CD4-positive, alpha-beta T cell treated with Interleukin-4 for 4 hours (primary cell): ENCODE measurements around the gene EIF1.
"Not testable (repeated sequence)": the region's sequence is repeated elsewhere in the genome, so short reads cannot be mapped to it uniquely, and the experiment has no call there.

Experiments
- DNase-seq: peaks from one replicate; pipeline ENCODE4 v3.0.0-alpha.2; 2020

The EIF1 gene

DNA sequence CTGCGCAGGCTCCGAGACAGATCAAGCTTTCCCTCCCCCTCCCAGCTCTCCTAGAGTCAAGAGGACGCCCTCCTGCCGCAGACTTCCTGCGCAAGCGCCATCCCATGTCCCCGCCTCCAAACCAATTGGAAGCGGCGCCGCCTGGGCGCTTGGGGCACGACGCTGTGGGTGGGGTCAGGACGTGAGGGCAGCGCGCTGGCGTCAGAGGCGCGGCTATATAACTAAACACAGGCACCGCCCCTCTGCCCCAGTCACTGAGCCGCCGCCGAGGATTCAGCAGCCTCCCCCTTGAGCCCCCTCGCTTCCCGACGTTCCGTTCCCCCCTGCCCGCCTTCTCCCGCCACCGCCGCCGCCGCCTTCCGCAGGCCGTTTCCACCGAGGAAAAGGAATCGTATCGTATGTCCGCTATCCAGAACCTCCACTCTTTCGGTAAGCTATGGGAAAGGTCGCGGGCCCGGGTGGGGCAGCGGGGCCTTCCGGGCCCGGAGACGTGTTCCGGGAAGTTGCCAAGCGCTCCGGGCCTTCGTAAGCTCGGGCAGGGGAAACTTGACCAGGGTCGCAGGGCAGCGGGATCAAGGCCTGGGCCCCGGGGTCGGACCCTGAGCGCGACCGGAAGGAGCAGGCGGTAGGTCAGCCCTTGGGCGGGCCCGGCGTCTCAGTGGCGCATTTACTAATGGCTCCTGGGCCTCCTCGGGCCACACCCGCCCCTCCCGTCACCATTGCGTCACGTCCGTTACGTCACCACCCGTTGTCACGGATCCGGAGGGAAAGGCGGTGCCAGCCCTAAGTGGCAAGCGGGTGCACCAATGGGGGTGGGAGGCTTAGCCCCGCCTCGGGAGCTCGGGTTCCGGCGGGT is at the start of gene EIF1:
Gene EIF1 (plus strand): TSS at position 245 of the 856 bp plus-strand sequence. CDS start 154 bp downstream, at position 399.
- DNase-seq, result peak; percentile 100

DNA sequence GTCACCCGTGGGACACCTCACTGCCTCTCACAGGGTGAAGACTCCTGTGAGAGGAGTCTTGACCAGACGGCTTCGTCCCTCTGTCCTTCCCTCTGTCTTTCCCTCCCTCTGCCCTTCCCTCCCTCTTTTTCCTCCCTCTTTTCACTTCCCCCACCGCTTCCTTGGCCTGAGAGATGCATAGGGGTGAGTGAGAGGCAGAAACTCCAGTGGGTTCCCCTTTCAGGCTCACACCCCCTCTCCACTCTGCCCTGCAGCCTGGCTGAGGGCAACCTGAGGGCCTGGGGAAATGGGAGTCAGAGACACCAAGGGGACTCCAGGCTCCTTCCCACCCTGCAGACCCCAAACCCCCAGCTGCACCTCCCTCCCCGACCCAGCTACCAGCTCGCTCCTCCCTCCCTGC is 49.7 kb upstream of the EIF1 start:
- no peak for DNase-seq

GRCh38 chr17:41639492-41640473 is 48.9 kb upstream of the EIF1 start:
- no peak for DNase-seq

DNA sequence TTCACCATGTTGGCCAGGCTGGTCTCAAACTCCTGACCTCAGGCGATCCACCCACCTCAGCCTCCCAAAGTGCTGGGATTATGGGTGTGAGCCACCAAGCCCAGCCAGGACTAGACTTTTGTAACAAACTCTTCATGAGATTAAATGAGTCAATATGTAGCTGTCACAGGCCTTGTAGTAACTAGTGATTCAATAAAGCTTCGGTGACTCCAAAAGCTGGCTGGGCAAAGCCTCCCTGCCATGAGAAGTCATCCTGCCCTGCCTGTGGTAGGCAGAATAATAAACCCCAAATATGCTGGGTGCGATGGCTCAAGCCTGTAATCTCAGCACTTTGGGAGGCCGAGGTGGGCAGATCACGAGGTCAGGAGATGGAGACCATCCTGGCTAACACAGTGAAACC is 48.1 kb upstream of the EIF1 start:
- DNase-seq, result not testable (repeated sequence)

DNA sequence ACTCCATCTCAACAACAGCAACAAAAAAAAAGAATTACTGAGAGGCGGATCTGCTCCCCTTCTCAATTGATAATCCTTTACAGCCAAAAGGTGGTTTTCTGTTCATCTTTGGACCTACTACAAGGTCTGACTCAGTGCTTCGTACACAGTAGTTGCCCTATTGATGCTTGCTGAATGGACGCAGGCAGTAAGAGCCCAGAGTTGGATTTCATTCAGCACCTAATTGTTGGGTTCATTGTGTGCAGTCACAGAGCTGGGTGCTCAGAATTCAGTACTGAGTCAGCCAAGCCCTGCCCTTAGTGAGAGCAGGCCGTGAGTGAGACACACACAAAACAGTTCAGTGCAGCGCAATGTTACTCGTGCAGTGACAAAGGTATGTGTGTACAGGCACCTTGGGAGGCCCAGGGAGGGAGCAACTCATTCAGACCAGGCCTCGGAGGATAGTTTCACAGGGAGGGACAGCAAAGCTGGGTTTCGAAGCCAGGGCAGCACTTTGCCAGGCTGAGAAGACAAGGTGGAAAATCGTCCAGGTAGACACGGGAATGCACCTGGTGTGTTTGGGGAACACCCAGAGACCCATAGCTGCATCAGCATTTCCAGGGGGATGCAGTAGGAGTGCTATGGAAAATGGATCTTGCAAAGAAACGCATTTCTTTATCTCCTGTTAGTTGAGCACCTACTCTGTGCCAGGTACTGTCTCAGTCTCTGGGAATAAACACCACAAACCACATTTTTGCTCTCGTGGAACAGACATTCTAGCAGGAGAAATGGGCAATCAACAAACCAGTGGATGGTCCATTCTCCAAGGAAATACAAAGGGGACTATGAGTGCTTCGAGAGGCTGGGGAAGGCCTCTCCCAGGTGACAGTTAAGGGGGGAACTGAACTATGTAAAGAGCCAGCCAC is 46.2 kb upstream of the EIF1 start:
- no peak for DNase-seq

DNA sequence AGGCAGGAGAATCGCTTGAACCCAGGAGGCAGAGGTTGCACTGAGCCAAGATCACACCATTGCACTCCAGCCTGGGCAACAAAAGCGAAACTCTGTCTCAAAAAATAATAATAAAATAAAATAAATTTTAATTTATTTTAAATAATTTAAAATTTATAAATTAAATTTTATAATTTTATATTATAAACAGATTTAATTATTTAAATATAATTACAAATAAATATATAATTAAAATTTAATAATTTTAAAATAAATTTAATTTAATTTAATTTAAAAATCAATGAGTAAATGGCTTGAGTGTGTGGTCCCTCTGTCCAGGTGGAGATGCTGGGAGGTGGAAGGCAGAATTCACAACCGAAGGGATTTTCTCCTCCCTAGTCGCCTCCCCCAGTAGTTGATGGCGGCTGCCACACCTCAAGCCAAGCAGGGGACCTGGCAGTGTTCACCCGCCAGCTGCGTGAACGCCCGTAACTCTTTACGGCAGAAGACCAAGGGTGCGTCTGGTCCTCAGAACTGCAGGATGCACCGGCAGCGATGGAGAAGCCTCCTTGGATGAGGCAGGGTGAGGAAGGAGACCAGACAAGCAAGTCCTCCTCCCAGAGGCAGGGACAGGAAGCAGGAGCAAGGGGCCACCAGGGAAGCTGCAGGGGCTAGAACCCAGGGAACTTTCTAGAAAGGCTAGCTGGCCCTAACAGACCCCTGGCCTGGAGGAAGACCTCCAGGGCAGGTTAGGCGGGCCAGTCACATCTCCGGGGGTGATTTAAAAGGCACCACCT is 41.5 kb upstream of the EIF1 start:
- no peak for DNase-seq

- DNase-seq, result peak; percentile 77
Observed at GRCh38 chr17:41647940-41648410, 40.7 kb upstream of the EIF1 start.

DNA sequence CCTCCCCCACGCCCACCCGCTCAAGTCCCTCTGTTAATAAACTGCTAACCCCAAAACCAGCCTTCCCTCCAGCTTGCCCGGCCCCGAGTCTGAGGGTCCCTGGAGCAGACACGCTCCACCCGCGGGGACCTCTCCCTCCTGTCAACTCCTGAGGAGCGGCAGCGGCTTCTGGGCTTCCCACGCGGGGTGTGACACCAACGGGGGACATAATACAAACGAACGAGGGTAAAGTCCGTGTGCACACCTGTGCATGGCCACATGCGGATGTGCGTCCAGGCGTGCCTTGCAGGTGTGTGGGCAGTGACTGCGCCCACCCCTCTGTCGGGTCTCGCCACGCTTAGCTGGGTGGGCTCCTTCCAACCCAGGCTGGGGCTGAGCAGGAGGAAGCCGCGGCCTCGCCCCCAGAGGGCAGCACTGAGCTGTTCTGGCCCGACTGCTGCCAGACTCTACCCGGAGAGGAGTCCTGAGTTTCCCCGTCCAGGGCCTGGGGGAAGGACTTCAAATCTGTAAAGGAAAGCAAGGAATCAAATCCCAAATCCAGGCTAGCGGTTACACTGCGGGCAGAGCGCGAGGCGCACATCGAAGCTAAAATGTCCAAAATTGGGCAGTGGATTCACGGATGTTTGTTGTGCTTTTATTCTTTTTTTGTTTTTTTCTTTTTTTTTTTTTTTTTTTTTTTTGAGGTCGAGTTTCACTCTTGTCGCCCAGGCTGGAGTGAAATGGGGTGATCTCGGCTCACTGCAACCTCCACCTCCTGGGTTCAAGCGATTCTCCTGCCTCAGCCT is 40.1 kb upstream of the EIF1 start:
- peak; percentile 71 for DNase-seq

DNA sequence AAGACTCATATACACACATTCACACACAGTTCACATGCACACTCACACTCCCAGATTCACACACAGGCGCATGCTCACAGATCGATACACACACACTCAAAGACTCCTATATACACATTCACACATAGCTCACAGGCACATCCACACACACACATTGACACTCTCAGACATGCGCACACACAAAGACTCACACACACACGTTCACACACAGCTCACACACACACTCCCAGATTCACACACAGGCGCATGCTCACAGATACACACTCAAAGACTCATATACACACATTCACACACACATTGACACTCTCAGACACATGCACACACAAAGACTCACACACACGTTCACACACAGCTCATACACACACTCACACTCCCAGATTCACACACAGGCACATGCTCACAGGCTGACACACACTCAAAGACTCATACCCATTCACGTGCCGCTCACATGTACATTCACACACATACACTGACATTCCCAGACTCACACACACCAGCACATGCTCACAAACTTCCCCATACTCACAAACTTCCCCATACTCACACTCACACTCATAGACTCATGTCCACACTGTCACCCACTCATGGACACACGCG is 38.7 kb upstream of the EIF1 start:
- no peak for DNase-seq

- DNase-seq, result no peak
Observed at GRCh38 chr17:41650794-41651624, 37.7 kb upstream of the EIF1 start.

- no peak for DNase-seq
Observed at GRCh38 chr17:41651625-41652460, 36.8 kb upstream of the EIF1 start.

- DNase-seq, result no peak
Observed at GRCh38 chr17:41652461-41652970, 36.2 kb upstream of the EIF1 start.

- no peak for DNase-seq
Observed at GRCh38 chr17:41653421-41653820, 35.3 kb upstream of the EIF1 start.

- DNase-seq, result no peak
Observed at GRCh38 chr17:41653892-41654677, 34.6 kb upstream of the EIF1 start.

GRCh38 chr17:41654678-41655607 is 33.7 kb upstream of the EIF1 start:
- DNase-seq, result no peak

DNA sequence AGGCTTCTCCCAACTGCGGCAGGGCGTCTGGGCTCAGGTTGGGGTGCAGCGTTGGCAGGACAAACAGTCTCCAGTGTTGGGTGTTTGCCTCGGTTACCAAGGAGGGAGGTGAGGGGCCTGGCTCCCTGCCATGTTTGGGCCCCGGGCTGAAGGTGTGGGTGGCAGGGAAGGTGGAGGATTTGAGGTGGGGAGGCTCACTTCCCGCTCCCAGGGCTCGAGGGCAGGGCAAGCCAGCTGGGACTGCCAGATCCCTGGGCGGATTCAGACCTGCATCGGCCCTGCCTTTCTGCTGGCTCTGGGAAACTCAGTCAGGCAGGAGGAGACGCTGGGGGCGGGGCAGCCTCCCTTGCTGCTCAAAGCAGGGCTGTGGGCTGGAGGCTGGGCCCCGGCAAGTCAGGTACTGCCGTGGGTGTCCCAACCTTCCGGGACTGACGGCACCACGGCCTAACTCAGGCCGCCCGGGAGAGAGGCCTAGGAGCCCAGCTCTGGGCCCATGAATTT is 33.0 kb upstream of the EIF1 start:
- no peak for DNase-seq
